ENCODE measurements around the gene RASAL2.

The RASAL2 gene

DNA sequence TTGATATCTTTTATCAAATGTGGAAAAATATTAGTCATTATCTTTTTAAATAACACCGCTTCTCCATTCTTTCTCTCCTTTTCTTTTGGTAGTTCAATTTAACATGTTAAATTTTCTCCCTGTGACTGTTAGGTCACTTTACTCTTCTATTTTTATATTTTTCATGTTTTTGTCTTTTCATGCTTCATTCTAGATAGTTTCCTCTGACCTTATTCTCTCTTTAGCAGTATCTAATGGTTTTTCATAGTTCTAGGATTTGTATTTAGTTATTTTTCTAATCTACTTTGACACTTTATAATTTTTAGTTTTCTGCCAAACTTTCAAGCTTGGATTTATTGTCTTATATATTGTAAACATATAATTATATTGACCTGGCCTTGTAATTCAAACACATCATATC, 116.0 kb downstream of the RASAL2 start:
- Histone ChIP-seq H3K36me3 (ENCODE audit: insufficient read depth, low read length) (no peaks in the 10 kb centered on the region), H3K4me1 (ENCODE audit: insufficient read depth, low read length) (no peaks in the 10 kb centered on the region), H3K4me3 (ENCODE audit: low read depth in 1 of 2, low read length in 2 of 2) (no peak overlapping the region), H3K27ac (ENCODE audit: low read depth, low read length) (no peak overlapping the region), H3K9me3 (ENCODE audit: low read length) (no peaks in the 10 kb centered on the region), H3K9ac (ENCODE audit: low read length) (no peak overlapping the region), H3K27me3 (ENCODE audit: control insufficient read depth in 1 of 2, insufficient read depth in 2 of 2, low read length in 2 of 2) (no peaks in the 10 kb centered on the region)

- no peak overlapping the region for H3K4me3 ChIP-seq (ENCODE audit: low read depth in 1 of 2, low read length in 2 of 2)
- no peaks in the 10 kb centered on the region for H3K9me3 ChIP-seq (ENCODE audit: low read length)
- no peak overlapping the region for H3K27ac ChIP-seq (ENCODE audit: low read depth, low read length)
- no peaks in the 10 kb centered on the region for H3K4me1 ChIP-seq (ENCODE audit: insufficient read depth, low read length)
- no peaks in the 10 kb centered on the region for H3K36me3 ChIP-seq (ENCODE audit: insufficient read depth, low read length)
- H3K9ac ChIP-seq (ENCODE audit: low read length), result no peak overlapping the region
- H3K27me3 ChIP-seq (ENCODE audit: control insufficient read depth in 1 of 2, insufficient read depth in 2 of 2, low read length in 2 of 2), result no peaks in the 10 kb centered on the region
These were observed 124.6 kb downstream of the RASAL2 start for GRCh38 chr1:178218550-178218949.

GRCh38 chr1:178220094-178220493, 126.2 kb downstream of the RASAL2 start:
- H3K9ac ChIP-seq (ENCODE audit: low read length), result no peak overlapping the region
- H3K9me3 ChIP-seq (ENCODE audit: low read length), result no peaks in the 10 kb centered on the region
- H3K27ac ChIP-seq (ENCODE audit: low read depth, low read length), result no peak overlapping the region
- H3K36me3 ChIP-seq (ENCODE audit: insufficient read depth, low read length), result no peaks in the 10 kb centered on the region
- no peaks in the 10 kb centered on the region for H3K4me1 ChIP-seq (ENCODE audit: insufficient read depth, low read length)
- H3K4me3 ChIP-seq (ENCODE audit: low read depth in 1 of 2, low read length in 2 of 2), result no peak overlapping the region
- no peaks in the 10 kb centered on the region for H3K27me3 ChIP-seq (ENCODE audit: control insufficient read depth in 1 of 2, insufficient read depth in 2 of 2, low read length in 2 of 2)

DNA sequence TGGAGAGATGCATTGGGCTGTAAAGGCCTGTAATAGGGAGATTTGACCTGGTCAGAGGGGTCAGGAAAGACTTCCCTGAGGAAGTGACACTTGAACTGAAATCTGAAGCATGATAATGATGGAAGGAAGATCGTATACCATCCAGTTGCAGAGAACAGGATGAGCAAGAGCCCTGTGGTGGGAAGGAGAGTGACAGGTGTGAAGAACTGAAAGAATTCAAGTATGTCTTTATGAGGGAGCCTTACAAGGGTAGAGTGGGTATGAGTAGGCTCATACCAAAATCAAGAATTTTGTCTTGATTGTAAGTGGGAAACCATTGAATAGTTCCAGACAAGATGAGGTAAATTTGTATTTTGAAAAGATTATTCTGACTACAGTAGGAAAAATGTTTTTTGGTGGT, 129.4 kb downstream of the RASAL2 start:
- H3K9ac ChIP-seq (ENCODE audit: low read length), result no peak overlapping the region
- no peaks in the 10 kb centered on the region for H3K36me3 ChIP-seq (ENCODE audit: insufficient read depth, low read length)
- no peaks in the 10 kb centered on the region for H3K4me1 ChIP-seq (ENCODE audit: insufficient read depth, low read length)
- no peaks in the 10 kb centered on the region for H3K9me3 ChIP-seq (ENCODE audit: low read length)
- no peak overlapping the region for H3K4me3 ChIP-seq (ENCODE audit: low read depth in 1 of 2, low read length in 2 of 2)
- H3K27ac ChIP-seq (ENCODE audit: low read depth, low read length), result no peak overlapping the region
- no peaks in the 10 kb centered on the region for H3K27me3 ChIP-seq (ENCODE audit: control insufficient read depth in 1 of 2, insufficient read depth in 2 of 2, low read length in 2 of 2)

GRCh38 chr1:178224358-178224757, 130.5 kb downstream of the RASAL2 start:
- Histone ChIP-seq H3K9me3 (ENCODE audit: low read length) (no peaks in the 10 kb centered on the region), H3K27ac (ENCODE audit: low read depth, low read length) (no peak overlapping the region), H3K4me1 (ENCODE audit: insufficient read depth, low read length) (no peaks in the 10 kb centered on the region), H3K27me3 (ENCODE audit: control insufficient read depth in 1 of 2, insufficient read depth in 2 of 2, low read length in 2 of 2) (no peaks in the 10 kb centered on the region), H3K9ac (ENCODE audit: low read length) (no peak overlapping the region), H3K36me3 (ENCODE audit: insufficient read depth, low read length) (no peaks in the 10 kb centered on the region), H3K4me3 (ENCODE audit: low read depth in 1 of 2, low read length in 2 of 2) (no peak overlapping the region)

GRCh38 chr1:178230881-178231409, 137.0 kb downstream of the RASAL2 start:
- Histone ChIP-seq H3K9ac (ENCODE audit: low read length) (no peak overlapping the region), H3K9me3 (ENCODE audit: low read length) (no peaks in the 10 kb centered on the region), H3K4me3 (ENCODE audit: low read depth in 1 of 2, low read length in 2 of 2) (no peak overlapping the region), H3K36me3 (ENCODE audit: insufficient read depth, low read length) (no peaks in the 10 kb centered on the region), H3K27me3 (ENCODE audit: control insufficient read depth in 1 of 2, insufficient read depth in 2 of 2, low read length in 2 of 2) (no peaks in the 10 kb centered on the region), H3K4me1 (ENCODE audit: insufficient read depth, low read length) (no peaks in the 10 kb centered on the region), H3K27ac (ENCODE audit: low read depth, low read length) (no peak overlapping the region)

- H3K9me3 ChIP-seq (ENCODE audit: low read length), result no peaks in the 10 kb centered on the region
- H3K27ac ChIP-seq (ENCODE audit: low read depth, low read length), result no peak overlapping the region
- H3K4me1 ChIP-seq (ENCODE audit: insufficient read depth, low read length), result no peaks in the 10 kb centered on the region
- H3K27me3 ChIP-seq (ENCODE audit: control insufficient read depth in 1 of 2, insufficient read depth in 2 of 2, low read length in 2 of 2), result no peaks in the 10 kb centered on the region
- H3K4me3 ChIP-seq (ENCODE audit: low read depth in 1 of 2, low read length in 2 of 2), result no peak overlapping the region
- H3K9ac ChIP-seq (ENCODE audit: low read length), result no peak overlapping the region
- H3K36me3 ChIP-seq (ENCODE audit: insufficient read depth, low read length), result no peaks in the 10 kb centered on the region
These were observed 138.2 kb downstream of the RASAL2 start for GRCh38 chr1:178232108-178232507.

GRCh38 chr1:178232949-178233348, 139.0 kb downstream of the RASAL2 start:
- H3K4me1 ChIP-seq (ENCODE audit: insufficient read depth, low read length), result no peaks in the 10 kb centered on the region
- no peaks in the 10 kb centered on the region for H3K27me3 ChIP-seq (ENCODE audit: control insufficient read depth in 1 of 2, insufficient read depth in 2 of 2, low read length in 2 of 2)
- H3K4me3 ChIP-seq (ENCODE audit: low read depth in 1 of 2, low read length in 2 of 2), result no peak overlapping the region
- no peak overlapping the region for H3K9ac ChIP-seq (ENCODE audit: low read length)
- H3K9me3 ChIP-seq (ENCODE audit: low read length), result no peaks in the 10 kb centered on the region
- H3K36me3 ChIP-seq (ENCODE audit: insufficient read depth, low read length), result no peaks in the 10 kb centered on the region
- no peak overlapping the region for H3K27ac ChIP-seq (ENCODE audit: low read depth, low read length)

DNA sequence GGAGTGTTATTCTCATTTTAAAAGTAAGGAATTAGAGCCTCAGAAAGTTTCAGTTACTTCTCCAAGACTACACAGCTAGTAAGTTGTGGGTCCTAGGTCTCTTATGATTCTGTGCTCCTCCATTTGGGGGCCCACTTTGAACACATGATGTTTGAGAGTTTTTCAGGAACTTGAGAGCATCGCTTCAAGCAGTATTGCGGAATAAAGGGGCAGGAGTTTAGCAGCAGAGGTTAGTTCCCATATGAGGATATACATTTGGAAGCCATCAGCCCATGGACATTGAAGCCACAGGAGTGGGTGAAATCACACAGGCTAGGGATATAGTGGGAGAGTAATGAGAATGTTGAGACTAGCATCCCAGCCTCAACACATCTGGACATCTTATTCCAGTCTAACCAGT, 143.2 kb downstream of the RASAL2 start:
- Histone ChIP-seq H3K4me1 (ENCODE audit: insufficient read depth, low read length) (no peaks in the 10 kb centered on the region), H3K27me3 (ENCODE audit: control insufficient read depth in 1 of 2, insufficient read depth in 2 of 2, low read length in 2 of 2) (no peaks in the 10 kb centered on the region), H3K9me3 (ENCODE audit: low read length) (no peaks in the 10 kb centered on the region), H3K36me3 (ENCODE audit: insufficient read depth, low read length) (no peaks in the 10 kb centered on the region), H3K4me3 (ENCODE audit: low read depth in 1 of 2, low read length in 2 of 2) (no peak overlapping the region), H3K27ac (ENCODE audit: low read depth, low read length) (no peak overlapping the region), H3K9ac (ENCODE audit: low read length) (no peak overlapping the region)

DNA sequence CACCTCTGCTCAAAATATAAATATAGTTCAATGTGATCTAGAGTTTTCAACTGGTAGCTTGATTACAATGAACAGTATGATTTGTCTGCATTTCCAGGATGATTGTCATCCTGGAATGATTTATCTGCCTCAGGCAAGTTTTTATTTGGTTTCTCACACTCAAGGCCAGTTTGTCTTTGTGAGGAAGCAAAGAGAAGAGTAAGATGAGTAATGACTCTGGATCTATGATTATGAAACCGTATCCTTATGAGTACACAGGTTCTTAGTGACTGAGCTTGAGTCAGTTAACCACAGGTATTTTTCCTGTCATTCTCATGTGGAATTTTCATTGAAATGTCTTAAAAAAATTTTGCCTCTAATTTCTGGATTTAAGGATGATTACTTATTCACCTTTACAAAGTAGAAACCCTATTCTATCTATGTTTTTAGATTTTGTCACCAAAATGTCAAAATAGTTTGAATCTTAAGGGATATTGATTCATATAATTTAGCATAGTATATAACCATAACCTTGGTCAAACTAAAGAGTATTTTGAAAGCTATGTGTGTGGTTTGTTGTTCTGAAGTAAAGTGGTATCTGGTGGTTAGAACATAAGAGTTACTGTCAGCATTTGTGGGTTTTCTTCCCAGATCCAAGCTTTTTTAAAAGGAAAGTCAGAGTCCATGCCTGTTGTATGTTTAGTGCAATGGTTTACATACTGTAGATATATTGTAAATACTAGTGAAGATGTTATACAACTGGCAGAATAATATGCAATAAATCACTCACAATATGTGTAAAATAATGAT, 145.0 kb downstream of the RASAL2 start:
- no peak overlapping the region for H3K27ac ChIP-seq (ENCODE audit: low read depth, low read length)
- H3K36me3 ChIP-seq (ENCODE audit: insufficient read depth, low read length), result no peaks in the 10 kb centered on the region
- H3K4me1 ChIP-seq (ENCODE audit: insufficient read depth, low read length), result no peaks in the 10 kb centered on the region
- H3K4me3 ChIP-seq (ENCODE audit: low read depth in 1 of 2, low read length in 2 of 2), result no peak overlapping the region
- H3K9me3 ChIP-seq (ENCODE audit: low read length), result no peaks in the 10 kb centered on the region
- H3K9ac ChIP-seq (ENCODE audit: low read length), result no peak overlapping the region
- no peaks in the 10 kb centered on the region for H3K27me3 ChIP-seq (ENCODE audit: control insufficient read depth in 1 of 2, insufficient read depth in 2 of 2, low read length in 2 of 2)

DNA sequence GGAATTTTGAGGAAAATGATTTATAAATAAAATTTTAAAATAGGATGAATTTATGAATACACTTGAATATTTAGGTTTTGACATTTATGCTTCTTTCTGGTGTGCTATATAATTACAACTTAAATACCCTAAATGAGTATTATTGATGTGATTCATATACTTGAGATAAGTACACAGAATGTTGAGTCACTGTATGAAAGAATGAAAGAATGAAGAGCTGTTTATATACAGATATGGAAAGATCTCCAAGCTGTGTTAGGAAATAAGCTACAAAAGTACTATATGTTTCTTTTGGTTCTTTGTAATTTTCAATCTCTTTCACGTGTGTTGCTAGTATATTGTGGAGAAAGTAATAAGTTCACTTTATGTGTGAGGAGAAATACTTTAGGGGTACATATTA, 147.2 kb downstream of the RASAL2 start:
- H3K4me3 ChIP-seq (ENCODE audit: low read depth in 1 of 2, low read length in 2 of 2), result no peak overlapping the region
- H3K9ac ChIP-seq (ENCODE audit: low read length), result no peak overlapping the region
- no peaks in the 10 kb centered on the region for H3K36me3 ChIP-seq (ENCODE audit: insufficient read depth, low read length)
- H3K27ac ChIP-seq (ENCODE audit: low read depth, low read length), result no peak overlapping the region
- no peaks in the 10 kb centered on the region for H3K4me1 ChIP-seq (ENCODE audit: insufficient read depth, low read length)
- no peaks in the 10 kb centered on the region for H3K27me3 ChIP-seq (ENCODE audit: control insufficient read depth in 1 of 2, insufficient read depth in 2 of 2, low read length in 2 of 2)
- no peaks in the 10 kb centered on the region for H3K9me3 ChIP-seq (ENCODE audit: low read length)

DNA sequence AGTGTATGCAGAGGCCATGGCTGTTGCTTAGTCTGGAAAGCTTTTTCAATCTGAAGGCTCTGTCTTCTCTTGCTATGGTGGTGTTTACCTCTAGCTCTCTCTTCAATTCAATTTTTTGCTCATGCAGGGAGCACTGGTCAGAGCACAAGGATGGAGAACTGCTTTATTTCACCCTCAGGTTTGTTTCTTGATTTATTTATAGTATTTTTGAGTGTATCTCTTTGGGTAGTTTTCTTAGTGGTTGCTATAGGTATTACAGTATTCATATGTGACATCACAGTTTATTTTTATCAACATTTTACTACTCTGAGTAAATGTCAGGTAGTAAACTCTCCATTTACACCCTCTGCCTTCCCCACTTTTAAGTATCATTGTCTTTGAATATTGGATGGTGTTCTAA, 147.9 kb downstream of the RASAL2 start:
- Histone ChIP-seq H3K36me3 (ENCODE audit: insufficient read depth, low read length) (no peaks in the 10 kb centered on the region), H3K9ac (ENCODE audit: low read length) (no peak overlapping the region), H3K4me3 (ENCODE audit: low read depth in 1 of 2, low read length in 2 of 2) (no peak overlapping the region), H3K4me1 (ENCODE audit: insufficient read depth, low read length) (no peaks in the 10 kb centered on the region), H3K9me3 (ENCODE audit: low read length) (no peaks in the 10 kb centered on the region), H3K27me3 (ENCODE audit: control insufficient read depth in 1 of 2, insufficient read depth in 2 of 2, low read length in 2 of 2) (no peaks in the 10 kb centered on the region), H3K27ac (ENCODE audit: low read depth, low read length) (no peak overlapping the region)

Measured in muscle layer of colon (tissue), 2 donors.